Hypothalamus (tissue), 51 donors: ENCODE measurements around the gene MLC1.

Experiments
- DNase-seq, 51 donors: peaks; one replicate each; lab custom pipeline; 2025; lab: John Stamatoyannopoulos, UW

The MLC1 gene

DNA sequence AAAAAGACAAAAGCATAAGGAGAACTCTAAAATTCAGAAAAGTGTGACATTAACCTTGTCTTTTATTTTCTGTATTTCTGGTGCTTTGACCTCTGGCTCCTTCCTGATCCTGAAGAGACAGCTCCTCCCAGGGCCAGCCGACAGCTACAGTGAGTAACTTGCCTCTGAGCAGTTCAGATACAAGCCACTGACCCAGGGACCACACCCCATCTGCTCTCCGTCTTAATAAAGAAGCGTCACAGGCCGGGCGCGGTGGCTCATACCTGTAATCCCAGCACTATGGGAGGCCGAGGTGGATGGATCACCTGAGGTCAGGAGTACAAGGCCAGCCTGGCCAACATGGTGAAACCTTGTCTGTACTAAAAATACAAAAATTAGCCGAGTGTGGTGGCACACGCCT, 6.5 kb downstream of the MLC1 start:
- DNase-seq = no peak

DNA sequence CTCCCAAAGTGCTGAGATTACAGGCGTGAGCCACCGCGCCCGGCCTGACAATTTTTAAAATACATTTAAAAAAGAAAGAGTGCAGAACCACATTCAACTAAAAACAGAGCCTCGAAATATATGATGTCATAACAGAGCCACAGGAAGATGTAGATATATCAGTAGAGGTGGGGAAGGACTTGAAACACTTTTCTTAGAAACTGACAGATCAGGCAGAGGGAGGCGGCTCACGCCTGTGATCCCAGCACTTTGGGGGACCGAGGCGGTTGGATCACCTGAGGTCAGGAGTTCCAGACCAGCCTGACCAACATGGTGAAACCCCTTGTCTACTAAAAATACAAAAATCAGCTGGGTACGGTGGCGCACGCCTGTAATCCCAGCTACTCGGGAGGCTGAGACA, 7.0 kb downstream of the MLC1 start:
- no peak for DNase-seq

DNA sequence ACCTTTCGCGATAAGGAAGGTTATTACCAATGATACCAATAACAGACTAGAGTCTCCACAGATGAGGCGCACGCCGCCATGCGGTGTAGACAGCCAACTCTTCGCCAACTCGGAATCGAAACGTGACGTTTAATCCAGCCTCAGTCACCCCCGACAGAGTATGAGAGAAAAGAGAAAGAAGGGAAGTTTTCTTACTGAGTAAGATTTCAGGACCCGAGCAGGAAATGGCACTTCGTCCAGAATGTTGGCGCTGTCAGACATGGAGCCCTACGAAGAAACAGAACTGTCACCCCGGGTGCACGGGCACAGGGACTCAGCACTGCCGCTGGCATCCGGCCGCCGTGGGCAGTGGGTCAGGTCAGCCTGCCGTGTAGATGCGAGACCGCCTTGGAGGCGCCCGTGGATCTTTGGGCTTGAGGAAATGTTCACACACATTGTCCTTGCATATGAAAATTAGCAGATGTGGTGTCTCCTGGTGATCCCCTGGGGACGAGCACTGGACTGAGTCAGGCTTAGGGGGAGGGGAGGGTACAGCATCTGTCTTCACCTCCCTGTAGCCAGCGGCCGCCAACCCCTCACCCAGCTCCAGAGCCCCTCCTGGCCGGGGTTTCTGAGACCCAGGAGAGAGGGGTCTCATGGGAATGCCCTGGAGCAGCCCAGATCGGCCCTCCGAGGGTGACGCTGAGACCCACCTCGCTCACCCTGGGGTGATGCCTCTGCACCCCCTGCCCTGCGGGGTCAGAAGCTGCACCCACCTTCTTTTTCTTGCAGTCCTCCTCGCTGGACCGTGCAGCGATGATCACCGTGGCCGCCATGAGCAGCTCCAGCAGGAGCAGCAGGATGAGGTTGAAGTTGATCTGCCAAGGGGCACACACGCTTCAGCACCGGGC, 8.3 kb downstream of the MLC1 start:
- DNase-seq = no peak

DNA sequence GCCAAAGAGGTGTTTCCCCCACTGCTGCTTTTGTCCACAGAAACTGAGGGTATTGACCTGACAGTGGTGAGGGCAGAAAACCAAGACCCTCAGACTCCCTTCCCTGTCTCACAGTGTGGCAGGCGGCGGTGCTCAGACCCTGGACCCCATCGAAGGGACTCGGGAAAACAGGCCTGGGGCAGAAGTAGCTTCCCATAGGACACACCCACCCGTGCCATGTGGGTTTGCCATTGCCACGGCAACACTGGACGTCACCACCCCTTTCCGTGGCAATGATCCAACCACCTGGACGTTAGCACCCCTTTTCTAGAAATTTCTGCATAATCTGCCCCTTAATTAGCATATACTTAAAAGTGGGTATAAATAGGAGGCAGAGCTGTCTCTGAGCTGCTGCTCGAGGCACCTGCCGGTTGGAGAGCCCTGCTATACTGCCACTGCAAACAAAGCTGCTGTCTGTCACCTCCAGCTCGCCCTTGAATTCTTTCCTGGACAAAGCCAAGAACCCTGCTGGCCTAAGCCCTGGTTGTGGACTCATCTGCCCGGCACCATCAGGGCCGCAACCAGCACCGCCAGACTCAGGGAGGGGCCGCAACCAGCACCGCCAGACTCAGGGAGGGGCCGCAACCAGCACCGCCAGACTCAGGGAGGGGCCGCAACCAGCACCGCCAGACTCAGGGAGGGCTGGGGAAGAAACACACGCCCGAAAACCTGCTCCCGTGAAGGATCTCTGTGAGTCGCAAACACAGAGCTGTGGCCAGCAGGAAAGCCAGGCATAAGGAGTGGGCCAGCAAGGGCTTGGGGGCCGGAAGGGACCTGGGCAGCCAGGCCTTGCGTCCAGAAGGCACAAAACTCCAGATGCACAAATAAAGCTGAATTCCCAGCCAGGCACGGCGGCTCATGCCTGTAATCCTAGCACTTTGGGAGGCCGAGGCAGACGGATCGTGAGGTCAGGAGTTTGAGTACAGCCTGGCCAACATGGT, 10.4 kb downstream of the MLC1 start:
- DNase-seq = peak in 7 of 51 donors; percentile 14 to 49 (median 25)

DNA sequence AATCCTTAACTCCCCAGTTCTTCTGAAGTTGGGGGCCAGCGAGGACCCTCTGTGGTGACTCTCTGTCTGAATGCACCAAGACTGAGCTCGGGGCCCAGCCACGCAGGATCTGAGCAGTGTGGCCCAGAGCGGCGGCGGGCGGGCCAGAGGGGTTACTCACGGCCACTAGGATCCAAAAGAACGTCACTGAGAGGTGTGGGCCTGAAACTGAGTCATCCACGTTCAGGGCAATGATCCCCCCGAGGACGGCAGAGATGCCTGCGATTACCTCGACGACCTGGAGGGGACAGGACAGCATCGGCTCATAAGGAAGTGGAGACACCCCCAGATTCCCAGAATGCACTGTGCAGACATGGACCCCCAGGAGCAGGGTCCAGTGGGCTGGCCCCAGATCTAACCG, 11.2 kb downstream of the MLC1 start:
- DNase-seq = no peak

DNA sequence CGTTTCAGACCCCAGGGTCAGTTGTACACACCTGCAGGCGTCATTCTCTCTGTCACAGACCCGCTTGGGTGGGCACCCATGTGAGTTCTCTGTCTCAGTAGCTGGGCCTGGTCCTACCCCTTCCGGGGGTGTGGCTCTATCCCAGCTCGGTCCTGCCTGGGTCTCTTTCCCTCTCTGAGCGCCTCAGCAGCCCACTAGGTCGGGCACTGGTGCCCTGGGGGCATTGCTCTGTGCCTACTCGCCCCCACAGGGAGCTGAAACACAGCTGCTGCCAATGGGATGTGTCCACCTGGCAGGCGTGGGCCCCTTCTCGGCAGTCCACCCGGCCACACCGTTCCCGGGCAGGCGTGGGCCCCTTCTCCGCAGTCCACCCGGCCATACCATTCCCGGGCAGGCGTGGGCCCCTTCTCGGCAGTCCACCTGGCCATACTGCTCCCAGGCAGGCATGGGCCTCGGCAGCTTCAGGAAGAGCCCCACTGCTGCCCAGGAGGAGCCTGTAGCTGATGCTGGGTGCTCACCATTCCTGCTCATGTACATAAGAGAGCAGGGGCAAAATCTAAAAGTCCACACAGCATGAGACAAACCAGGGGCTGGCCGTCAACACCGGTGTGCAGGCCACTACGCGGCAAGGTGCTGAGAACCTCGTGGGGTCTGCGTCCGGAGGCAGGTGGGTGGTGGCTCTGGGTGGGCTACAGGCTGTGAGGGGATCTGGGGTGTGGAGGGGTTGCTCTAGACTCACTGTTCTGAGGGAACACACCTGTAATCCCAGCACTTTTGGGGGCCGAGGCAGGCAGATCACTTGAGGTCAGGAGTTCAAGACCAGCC, 12.3 kb downstream of the MLC1 start:
- no peak for DNase-seq

DNA sequence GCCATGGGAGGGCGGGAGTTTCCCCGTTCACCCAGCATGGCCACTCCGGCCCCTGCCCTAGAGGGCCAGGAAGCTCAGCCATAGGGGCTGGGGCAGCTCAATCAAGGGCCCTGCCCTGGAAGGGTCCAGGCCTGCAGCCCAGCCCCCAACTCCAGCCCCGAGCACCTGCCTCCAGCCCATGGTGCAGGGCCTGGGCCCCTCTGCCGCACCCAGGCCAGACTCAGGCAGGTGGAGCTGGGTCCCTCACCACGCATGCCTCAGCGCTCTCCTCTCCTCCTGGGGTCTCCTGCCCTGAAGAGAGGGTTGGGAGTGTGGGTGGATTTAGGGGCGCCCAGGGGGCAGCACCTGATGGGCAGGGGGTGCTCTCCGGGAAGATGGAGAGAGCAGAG, 13.1 kb downstream of the MLC1 start:
- no peak for DNase-seq

DNA sequence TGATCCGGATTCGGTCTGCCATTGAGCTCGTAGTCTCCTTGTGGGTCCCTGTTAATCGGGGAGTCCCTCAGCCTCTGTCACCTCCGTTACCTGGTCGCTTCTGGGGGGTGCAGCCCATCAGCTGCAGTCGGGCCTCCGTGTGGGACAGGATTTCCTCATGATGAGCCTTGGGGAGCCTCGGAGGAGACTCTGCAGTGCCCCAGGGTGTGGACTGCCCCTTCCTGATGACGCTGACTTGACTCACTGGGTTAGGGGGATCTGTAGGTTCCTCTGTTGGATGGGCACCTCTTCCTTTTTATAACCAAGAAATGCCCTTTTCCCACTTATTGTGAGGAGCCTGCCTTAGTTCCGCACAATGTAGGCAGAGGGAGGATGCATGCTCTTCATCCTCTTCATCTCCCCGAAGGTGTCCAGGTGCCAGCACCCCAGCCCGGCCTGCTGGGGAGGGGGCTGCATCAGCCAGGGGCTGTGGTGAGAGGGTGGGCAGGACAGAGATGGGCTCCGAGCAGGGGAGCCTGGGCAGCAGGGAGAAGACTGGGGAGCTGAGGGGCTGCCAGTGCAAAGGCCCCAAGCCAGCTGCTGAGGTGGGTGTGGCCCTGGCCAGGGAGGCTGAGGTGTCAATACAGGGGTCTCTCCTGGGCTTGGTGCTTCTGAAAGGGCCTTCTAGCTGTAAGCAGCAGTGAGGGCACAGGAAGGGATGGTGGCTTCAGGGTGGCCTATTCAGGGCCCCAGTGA, 13.6 kb downstream of the MLC1 start:
- no peak for DNase-seq

DNA sequence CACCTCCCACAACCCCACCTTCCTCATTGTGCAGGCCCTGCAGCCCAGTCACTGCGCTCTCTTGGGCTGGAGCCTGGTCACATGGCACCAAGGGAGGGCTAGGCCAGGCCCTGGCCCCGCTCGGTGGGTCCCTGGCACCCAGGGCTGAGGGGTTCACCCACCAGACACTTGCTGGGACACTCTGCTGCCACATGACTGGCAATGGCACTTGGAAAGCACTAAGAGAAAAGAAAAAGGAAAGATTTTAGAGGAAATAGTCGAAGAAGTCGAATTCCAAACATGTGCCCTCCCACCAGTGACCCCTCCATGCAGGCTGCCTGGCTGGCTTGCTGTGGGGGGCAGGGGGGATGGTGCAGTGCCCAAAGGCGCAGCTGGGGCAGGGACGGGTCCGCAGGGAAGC, 14.9 kb downstream of the MLC1 start:
- DNase-seq = no peak

DNA sequence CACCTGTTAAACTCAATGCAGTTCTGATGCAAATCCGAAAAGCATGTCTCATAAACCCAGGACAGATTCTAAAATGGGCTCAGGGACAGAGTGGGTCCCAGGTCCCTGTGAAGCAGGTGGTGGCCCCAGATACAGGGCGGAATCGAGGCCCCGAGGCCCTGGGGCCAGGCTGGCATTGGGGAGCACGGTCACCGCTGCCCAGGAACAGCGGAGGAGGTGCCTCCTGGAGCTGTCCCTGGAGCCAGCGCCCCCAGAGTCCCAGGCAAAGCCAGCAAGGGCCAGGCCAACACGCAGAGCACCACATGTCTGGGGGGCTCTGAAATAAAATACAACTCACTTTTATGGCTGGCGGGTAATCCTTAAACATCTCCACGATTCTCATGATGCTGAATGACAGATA, 17.1 kb downstream of the MLC1 start:
- DNase-seq = no peak

DNA sequence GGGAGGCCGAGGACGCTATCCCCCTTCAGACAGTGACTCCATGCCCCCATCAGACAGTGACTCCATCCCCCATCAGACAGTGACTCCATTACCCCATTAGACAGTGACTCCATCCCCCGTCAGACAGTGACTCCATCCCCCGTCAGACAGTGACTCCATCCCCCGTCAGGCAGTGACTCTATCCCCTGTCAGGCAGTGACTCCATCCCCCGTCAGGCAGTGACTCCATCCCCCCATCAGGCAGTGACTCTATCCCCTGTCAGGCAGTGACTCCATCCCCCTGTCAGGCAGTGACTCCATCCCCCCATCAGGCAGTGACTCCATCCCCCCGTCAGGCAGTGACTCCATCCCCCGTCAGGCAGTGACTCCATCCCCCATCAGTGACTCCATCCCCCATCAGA, 18.0 kb downstream of the MLC1 start:
- DNase-seq = no peak

DNA sequence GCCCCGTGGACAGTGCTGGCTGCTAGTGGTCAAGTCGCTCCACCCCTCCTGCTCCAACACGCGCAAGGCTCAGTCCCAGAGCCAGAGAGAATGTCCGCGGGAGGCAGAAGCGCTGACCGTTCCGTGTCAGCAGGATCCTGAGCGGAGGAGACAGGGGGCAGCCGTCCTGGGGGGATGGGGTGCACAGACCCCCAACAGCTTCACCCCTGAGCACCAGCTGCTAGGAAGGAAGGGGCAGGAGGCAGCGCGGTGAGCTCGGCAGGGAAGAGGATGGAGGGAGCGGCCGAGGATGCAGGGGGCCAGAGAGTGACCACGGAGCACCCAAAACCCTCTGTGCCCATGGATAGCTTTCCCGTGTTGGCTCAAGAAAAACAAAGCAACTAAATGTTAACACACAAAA, 20.8 kb downstream of the MLC1 start:
- DNase-seq = no peak

DNA sequence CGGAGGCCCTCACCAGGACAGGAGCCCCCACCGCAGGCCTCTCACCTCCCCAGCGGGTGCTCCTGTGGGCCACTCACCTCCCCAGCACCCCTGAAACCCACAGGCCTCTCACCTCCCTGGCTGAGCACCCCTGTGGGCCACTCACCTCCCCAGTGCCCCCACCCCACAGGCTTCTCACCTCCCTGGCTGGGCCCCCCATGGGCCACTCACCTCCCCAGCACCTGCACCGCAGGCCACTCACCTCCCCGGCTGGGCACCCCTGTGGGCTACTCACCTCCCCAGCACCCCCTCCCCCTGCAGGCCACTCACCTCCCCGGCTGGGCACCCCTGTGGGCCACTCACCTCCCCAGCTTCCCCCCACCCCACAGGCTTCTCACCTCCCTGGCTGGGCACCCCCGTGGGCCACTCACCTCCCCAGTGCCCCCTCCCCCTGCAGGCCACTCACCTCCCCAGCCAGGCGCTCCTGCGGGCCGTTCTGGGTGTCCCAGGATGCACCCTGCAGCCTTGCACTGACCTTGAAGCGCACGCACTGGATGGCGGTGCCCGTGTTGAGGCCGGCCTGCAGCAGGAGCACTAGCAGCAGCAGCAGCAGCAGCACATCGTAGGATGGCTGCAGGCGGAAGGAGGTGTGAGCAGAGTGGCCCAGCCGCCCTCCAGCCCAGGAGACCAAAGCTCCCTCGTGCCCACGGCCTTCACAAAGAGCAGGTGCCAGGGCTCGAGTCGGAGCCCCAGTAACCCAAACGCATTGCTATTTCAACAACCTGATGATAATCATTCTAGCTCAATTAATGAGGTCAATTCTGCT, 21.4 kb downstream of the MLC1 start:
- no peak for DNase-seq

DNA sequence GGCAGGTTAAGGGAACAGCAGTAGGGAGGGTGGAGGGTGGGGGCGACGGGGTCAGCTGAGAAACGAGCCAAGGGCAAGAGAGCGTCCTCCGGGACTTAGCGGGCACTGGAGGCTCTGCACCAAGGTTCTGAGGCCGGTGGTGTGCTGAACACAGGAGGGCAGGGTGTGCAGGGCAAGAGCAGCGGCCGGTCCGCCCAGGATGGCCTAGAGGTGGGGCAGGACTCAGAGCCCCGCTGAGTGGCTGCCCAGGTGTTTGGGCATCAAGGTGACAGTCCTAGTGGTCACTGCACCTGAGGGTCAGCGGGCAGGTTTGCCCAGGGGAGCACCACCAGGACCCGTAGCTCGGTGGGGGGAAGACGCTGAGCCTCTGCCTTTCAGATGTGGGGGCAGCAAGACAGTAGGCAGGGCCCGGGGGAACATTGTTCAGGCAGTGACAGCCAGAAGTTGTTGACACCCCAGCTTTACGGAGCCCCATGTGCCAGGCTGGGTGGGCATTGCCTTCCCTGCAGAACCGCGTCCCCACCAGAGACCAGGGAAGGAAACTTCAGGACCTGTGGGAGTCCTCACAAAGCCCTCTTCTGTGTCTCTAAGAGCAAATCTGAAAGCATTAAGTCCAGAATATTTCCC, 22.6 kb downstream of the MLC1 start:
- no peak for DNase-seq

DNA sequence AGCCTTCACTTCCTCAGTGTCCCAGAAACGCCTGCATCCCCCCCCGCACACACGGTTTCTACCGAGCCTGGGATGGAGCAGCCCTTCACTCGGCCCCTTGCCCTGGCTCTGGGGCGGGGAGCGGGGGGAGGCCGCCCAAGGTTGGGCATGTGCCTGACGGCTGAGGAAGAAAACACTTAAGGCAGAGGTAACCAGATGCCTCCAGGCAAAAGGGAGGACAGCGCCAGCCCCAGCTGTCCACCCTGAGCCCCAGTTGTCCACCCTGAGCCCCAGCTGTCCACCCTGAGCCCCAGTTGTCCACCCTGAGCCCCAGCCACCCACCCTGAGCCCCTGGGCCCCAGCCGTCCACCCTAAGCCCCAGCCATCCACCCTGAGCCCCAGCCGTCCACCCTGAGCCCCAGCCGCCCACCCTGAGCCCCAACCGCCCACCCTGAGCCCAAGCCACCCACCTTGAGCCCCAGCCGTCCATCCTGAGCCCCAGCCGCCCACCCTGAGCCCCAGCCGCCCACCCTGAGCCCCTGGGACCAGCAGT, 23.3 kb downstream of the MLC1 start:
- DNase-seq = no peak

DNA sequence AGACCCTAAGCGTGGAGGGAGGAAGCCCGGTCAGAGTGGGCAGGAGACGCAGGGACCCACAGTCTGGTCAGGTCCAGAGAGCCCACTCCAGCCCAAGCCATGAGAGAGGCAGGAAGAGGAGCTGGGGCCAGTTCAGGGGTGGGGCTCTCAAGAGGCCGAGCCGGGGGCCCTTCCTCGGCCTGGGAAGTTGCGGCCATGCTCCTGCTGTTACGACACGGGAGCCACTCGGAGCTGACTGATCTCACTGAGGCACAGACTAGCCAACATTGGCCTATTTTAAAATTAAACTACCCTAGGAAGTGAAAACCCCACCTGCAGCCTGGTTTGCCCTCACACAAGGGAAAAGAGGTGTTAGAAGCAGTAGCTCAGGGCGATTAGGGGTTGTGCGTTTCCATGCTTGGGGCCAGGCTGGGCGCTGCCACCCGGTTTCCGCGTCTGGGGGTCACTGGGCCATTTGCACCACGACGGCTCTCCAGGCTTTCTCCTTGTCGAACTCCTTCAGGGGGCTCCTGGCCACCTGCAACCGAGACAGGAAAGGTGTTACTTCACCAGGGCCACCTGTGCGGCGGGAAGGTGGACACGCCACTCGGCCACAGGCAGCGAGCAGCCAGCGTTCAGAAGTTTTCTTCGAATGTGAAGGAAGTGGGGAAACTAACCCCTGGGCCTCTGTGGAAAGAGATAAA, 23.9 kb downstream of the MLC1 start:
- DNase-seq = no peak

DNA sequence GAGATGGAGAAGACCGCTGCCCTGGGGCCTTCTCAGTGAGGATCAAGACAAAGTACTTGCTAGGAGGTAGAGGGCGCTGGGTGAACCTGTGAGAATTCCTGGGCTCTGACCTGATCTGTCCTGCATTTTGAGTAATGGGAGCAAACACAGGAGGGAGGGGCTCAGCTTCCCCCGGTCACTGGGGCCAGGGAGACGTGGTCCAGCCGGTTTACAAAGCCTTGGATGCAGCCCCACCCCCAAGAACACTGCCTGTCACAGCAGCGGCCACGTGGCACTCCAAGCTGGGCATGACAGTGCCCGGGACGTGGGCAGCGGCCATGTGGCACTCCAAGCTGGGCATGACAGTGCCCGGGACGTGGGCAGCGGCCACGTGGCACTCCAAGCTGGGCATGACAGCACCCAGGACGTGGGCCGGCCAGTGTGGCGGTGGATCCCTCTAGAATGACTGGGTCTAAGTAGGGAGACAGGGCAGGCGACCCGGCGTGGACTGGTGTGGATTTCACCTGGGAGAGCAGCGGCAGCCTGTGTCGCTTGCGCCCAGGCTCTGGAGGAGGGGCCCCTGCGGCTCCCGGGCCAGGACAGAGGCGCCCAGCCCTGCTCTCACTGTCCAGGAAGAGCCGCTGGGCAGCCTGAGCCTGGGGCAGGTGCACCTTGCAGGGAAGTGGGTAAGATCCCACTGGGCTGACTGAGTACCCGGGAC, 24.6 kb downstream of the MLC1 start:
- no peak for DNase-seq
